HG03457 (cell line): ENCODE results near the gene GLUD1.
"Not testable (repeated sequence)": the region's sequence is repeated elsewhere in the genome, so short reads cannot be mapped to it uniquely, and the experiment has no call there.

ENCODE experiments used
- ATAC-seq: cut with Tn5 transposase; IDR thresholded peaks from one replicate; pipeline ENCODE4 v1.9.1; 2021; ENCODE audit warnings: moderate number of reproducible peaks; ENCODE audit not compliant: unreplicated experiment

The GLUD1 gene

DNA sequence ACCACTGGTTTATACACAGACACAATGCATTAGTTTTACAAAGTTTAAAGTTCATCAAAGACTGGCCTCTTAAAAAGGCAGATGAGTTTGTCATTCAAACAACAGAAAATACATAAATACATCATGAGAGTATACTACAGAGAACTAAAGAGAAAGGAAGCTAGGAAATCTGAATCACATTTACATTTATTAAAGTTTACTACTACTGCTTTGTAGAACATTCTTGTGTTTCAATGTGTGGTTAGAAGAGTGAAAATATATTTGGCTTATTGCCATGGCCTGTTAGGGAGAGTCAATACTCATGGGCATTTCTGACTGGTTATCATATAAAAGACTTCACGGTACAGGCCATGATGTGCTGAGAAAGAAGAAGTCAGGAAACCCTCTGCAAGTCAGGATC, 87.5 kb downstream of the GLUD1 start:
- ATAC-seq, result not testable (repeated sequence)

DNA sequence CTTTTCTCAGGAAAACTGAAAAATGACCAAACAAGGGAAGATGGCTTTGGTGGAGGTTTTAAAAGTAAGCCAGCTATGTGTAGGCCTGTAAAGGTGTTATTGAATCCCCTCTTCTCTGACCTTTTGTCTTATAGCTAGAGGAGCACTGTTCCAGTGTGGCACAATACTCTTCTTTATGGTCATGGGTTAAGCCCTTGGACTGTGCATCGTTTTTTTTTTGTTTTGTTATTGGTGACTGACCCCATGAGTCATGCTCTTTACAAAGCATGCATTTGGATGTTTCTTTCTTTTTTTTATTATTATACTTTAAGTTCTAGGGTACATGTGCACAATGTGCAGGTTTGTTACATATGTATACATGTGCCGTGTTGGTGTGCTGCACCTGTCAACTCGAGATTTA, 94.2 kb downstream of the GLUD1 start:
- no peak for ATAC-seq
